CD4-positive, alpha-beta T cell treated with Interleukin-12 subunit alpha and Interleukin-12 subunit beta, for 1 hour (primary cell): ENCODE results near the gene SPN.
"Not testable (repeated sequence)": the region's sequence is repeated elsewhere in the genome, so short reads cannot be mapped to it uniquely, and the experiment has no call there.

Experiments
- DNase-seq: peaks from one replicate; pipeline ENCODE4 v3.0.0-alpha.2; 2020

Gene SPN

GRCh38 chr16:29708917-29709600 is 46.0 kb downstream of the SPN start:
- no peak for DNase-seq

DNA sequence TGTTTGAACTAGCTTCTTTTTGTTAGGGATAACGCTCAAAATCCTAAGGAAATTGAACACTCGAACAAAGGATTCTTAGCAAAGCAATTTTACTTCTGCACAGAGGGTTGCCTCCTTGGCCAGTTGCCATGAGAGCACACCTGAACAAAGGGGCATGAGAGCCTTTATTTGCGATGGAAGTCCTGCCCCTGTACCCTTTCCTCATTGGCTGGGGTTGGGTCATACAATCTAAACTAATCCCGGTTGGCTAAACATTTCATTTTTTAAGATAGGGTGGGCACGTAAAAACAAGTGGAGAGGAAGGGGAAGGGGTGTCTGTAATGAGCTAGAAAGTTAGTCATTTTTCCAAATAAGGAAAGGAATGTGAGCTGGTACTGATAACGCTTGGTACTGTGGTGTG is 46.6 kb downstream of the SPN start:
- DNase-seq, result not testable (repeated sequence)

- DNase-seq, result peak; percentile 81
These were observed 47.5 kb downstream of the SPN start for GRCh38 chr16:29710227-29711219.

DNA sequence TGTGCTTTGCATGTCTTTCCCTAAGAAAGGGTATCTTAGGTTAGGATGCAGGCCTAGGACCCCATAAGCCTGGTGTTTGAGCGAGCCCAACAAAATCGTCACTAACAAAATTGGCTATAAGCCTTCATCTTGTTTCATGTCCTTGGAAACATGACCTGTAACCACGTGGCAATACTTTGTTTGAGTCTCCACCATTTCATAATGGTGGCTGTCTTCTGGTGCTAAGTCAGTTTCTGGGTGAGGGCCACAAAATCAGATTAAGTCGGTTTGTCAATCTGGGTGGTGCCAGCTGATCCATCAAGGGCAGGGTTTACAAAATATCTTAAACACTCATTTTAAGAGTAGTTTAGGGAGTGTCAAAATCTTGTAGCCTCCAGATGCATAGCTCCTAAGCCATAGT is 49.8 kb downstream of the SPN start:
- no peak for DNase-seq

DNA sequence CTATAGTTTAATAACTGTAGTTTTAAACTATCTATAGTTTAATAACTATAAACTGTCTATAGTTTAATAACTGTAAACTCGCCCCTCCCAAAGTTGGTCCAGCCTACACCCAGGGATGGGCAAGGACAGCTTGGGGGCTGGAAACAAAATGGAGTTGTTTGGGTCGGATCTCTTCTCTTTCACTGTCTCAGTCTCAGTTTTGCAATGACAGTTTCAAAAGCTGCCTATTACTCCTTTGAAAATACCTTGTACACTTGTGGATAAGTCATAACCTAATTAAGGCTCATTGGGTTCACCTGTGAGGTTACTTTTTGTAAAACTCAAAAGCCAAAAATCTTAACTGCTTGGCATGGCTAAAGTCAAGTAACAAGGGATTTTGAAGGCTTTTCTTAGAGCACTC is 51.3 kb downstream of the SPN start:
- no peak for DNase-seq

GRCh38 chr16:29714972-29715371 is 51.9 kb downstream of the SPN start:
- no peak for DNase-seq

DNA sequence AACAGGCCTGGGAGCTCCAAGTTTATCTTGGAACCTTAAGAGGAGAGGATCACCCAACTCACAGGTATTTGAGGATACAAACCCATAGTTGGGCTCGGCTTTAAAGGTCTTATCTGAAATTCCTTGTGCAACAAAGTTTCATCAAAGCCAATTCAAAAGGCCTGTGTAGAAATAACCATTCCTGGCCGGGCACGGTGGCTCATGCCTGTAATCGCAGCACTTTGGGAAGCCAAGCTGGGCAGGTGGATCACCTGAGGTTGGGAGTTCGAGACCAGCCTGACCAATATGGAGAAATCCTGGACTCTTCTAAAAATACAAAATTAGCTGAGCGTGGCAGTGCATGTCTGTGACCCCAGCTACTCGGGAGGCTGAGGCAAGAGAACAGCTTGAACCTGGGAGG is 54.1 kb downstream of the SPN start:
- no peak for DNase-seq

GRCh38 chr16:29719063-29719462 is 56.0 kb downstream of the SPN start:
- DNase-seq, result no peak
